HG02852 (cell line): ENCODE data around the gene BRICD5.

ENCODE experiments used
- ATAC-seq: cut with Tn5 transposase; IDR thresholded peaks from one replicate; pipeline ENCODE4 v1.9.1; 2021; ENCODE audit warnings: mild to moderate bottlenecking, moderate library complexity; ENCODE audit not compliant: unreplicated experiment

Gene BRICD5

GRCh38 chr16:2199621-2200139 lies 11.0 kb downstream of the BRICD5 start:
- ATAC-seq = no peak

- ATAC-seq = no peak
Measured at GRCh38 chr16:2199095-2199494, 11.6 kb downstream of the BRICD5 start.

- no peak for ATAC-seq
Measured at GRCh38 chr16:2198283-2198682, 12.4 kb downstream of the BRICD5 start.

GRCh38 chr16:2197765-2198164 lies 12.9 kb downstream of the BRICD5 start:
- no peak for ATAC-seq

GRCh38 chr16:2196981-2197511 lies 13.6 kb downstream of the BRICD5 start:
- no peak for ATAC-seq

GRCh38 chr16:2196162-2196980 lies 14.3 kb downstream of the BRICD5 start, which contains the start of gene CASKIN1:
Gene CASKIN1 (minus strand): TSS chr16:2196605. CDS start chr16:2196432, 173 bp downstream.
- no peak for ATAC-seq

- no peak for ATAC-seq
Measured at GRCh38 chr16:2195322-2196161, 15.1 kb downstream of the BRICD5 start.

- no peak for ATAC-seq
Measured at GRCh38 chr16:2194852-2195321, 15.8 kb downstream of the BRICD5 start.

GRCh38 chr16:2194166-2194834 lies 16.4 kb downstream of the BRICD5 start:
- ATAC-seq = no peak

- ATAC-seq = no peak
Measured at GRCh38 chr16:2191446-2191706, 19.3 kb downstream of the BRICD5 start.

- ATAC-seq = no peak
Measured at GRCh38 chr16:2190659-2191445, 19.8 kb downstream of the BRICD5 start.

GRCh38 chr16:2190002-2190658 lies 20.5 kb downstream of the BRICD5 start:
- no peak for ATAC-seq

GRCh38 chr16:2189252-2189893 lies 21.3 kb downstream of the BRICD5 start:
- ATAC-seq = no peak

GRCh38 chr16:2188395-2188794 lies 22.3 kb downstream of the BRICD5 start:
- no peak for ATAC-seq

- ATAC-seq = no peak
Measured at GRCh38 chr16:2187212-2187611, 23.5 kb downstream of the BRICD5 start.

GRCh38 chr16:2186505-2186904 lies 24.2 kb downstream of the BRICD5 start:
- ATAC-seq = no peak

GRCh38 chr16:2186064-2186463 lies 24.6 kb downstream of the BRICD5 start:
- no peak for ATAC-seq

- ATAC-seq = no peak
Measured at GRCh38 chr16:2184962-2185361, 25.7 kb downstream of the BRICD5 start.

- no peak for ATAC-seq
Measured at GRCh38 chr16:2184346-2184745, 26.3 kb downstream of the BRICD5 start.
